ENCODE measurements around the gene PSMA5. TPM values are rescaled to one million over a fixed set of nuclear protein-coding genes. Genes with fewer than 3 reads are reported as not detected.

The PSMA5 gene
- total RNA-seq, 5 donors from 2014 or later (not counting 1 experiment from before 2014, with no cell fraction given), result 41.1 to 91.2 (median 75.5) TPM

GRCh38 chr1:109470245-109470644 is 44.0 kb upstream of the PSMA5 start:
- Mint-ChIP-seq H3K4me3 (no peak overlapping the region), H3K27me3 (peaks cover 39 to 58% of the 10 kb centered on the region in 2 donors), H3K36me3 (no peaks in the 10 kb centered on the region), H3K9me3 (no peaks in the 10 kb centered on the region), H3K27ac (no peak overlapping the region), H3K4me1 (peaks cover 0 to 9% (median 8%) of the 10 kb centered on the region in 3 donors)
- Histone ChIP-seq H3K4me3 (ENCODE audit: control insufficient read depth in 1 of 2, extremely low read depth in 1 of 2, low read length in 1 of 2) (no peak overlapping the region), H3K4me1 (ENCODE audit: control insufficient read depth in 1 of 2, extremely low read depth in 1 of 2, insufficient read depth in 2 of 2, low read length in 2 of 2) (peaks cover 0 to 14% of the 10 kb centered on the region in 2 experiments), H3K27ac (ENCODE audit: low read length) (no peak overlapping the region), H3K36me3 (ENCODE audit: control insufficient read depth in 2 of 2, extremely low read depth in 1 of 2, insufficient read depth in 1 of 2, low read length in 1 of 2) (no peaks in the 10 kb centered on the region), H3K9me3 (no peaks in the 10 kb centered on the region), H3K27me3 (replicated peaks in 1 of 2; ENCODE audit: control insufficient read depth in 2 of 2, extremely low read depth in 1 of 2, insufficient read depth in 2 of 2, low read length in 1 of 2) (peaks cover 13 to 61% of the 10 kb centered on the region in 2 experiments)
- DNase-seq (no peak), ATAC-seq (replicated peaks in 1 of 4) (no peak)
- POLR2A ChIA-PET, result interaction anchor here (0.6 to 0.7 kb wide), 2 partner anchors 21 to 371 kb away, joined by 4 to 7 read pairs; no protein-coding TSS in a partner anchor
- CTCF ChIA-PET, result interaction anchor here in 1 of 2 donors (1.4 kb wide), 1 partner anchor 14 kb away, joined by 7 read pairs; the partner anchor contains the start of gene ATXN7L2
- WGBS (ENCODE audit: insufficient coverage), result 37% methylated on average over 2 of the region's 6 CpGs

DNA sequence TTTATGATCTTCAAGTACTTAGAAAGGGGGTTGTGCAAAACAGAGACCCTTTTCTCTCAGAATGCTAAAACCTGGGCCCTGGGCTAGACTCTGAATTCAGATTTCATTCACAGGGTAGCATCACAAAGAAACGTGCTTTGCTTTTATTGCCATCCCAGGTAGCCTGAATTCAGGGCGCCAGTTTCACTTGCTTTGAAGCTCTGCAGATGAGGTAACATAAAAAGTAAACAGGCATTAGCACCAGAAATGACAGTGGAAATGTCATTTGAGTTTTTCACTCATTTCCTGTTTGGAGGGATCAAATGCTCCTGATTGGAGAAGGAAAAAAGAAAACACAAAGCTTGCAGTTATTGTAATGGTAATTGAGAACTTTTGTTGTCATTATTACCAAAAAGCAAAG is 42.7 kb upstream of the PSMA5 start:
- Histone ChIP-seq H3K4me3 (ENCODE audit: control insufficient read depth in 1 of 2, extremely low read depth in 1 of 2, low read length in 1 of 2) (no peak overlapping the region), H3K9me3 (no peaks in the 10 kb centered on the region), H3K27ac (ENCODE audit: low read length) (no peak overlapping the region), H3K4me1 (ENCODE audit: control insufficient read depth in 1 of 2, extremely low read depth in 1 of 2, insufficient read depth in 2 of 2, low read length in 2 of 2) (peaks cover 0 to 14% of the 10 kb centered on the region in 2 experiments), H3K36me3 (ENCODE audit: control insufficient read depth in 2 of 2, extremely low read depth in 1 of 2, insufficient read depth in 1 of 2, low read length in 1 of 2) (no peaks in the 10 kb centered on the region), H3K27me3 (replicated peaks in 1 of 2; ENCODE audit: control insufficient read depth in 2 of 2, extremely low read depth in 1 of 2, insufficient read depth in 2 of 2, low read length in 1 of 2) (peaks cover 15 to 66% of the 10 kb centered on the region in 2 experiments)
- H3K9me3 Mint-ChIP-seq, result no peaks in the 10 kb centered on the region
- CTCF ChIA-PET, result interaction anchor here (0.7 to 1.4 kb wide), 3 partner anchors 15 to 47 kb away, joined by 3 to 7 read pairs (median 6); partner anchors contain the start of gene ATXN7L2 (in 1 of the 2)
- POLR2A ChIA-PET, result no interaction called here
- no peaks in the 10 kb centered on the region for H3K36me3 Mint-ChIP-seq
- 0% methylated on average over 2 of the region's 2 CpGs for WGBS (ENCODE audit: insufficient coverage)
- H3K4me3 Mint-ChIP-seq, result no peak overlapping the region
- no peak for DNase-seq
- H3K27me3 Mint-ChIP-seq, result peaks cover 48 to 69% of the 10 kb centered on the region in 2 donors
- H3K4me1 Mint-ChIP-seq, result peaks cover 0 to 9% (median 8%) of the 10 kb centered on the region in 3 donors
- no peak overlapping the region for H3K27ac Mint-ChIP-seq
- peak in 1 of 4 experiments; percentile 59 for ATAC-seq (replicated peaks in 1 of 4)

DNA sequence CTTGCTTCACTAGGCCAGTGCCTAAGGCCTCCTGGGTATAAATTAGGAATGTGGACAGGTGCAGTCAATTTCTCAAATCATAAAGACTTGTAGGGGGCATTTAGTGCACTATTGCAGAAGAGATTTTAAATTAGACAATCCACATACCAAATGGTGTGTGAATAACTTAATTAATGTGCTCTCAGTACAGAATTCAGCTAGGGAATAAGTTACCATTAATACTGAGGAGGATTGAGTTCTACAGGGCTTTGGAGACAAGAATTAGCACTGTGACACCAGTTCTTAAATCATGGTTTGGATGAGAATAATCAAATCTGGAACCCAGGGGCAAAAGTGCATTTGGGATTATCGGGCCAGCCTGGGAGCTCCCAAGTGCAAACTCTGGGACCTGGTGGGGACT is 41.8 kb upstream of the PSMA5 start:
- Mint-ChIP-seq H3K9me3 (no peaks in the 10 kb centered on the region), H3K4me3 (peak overlapping the region in 2 of 3 donors; percentile 59 to 74), H3K4me1 (peaks cover 0 to 9% (median 8%) of the 10 kb centered on the region in 3 donors), H3K36me3 (no peaks in the 10 kb centered on the region), H3K27ac (no peak overlapping the region), H3K27me3 (peaks cover 47 to 67% of the 10 kb centered on the region in 2 donors)
- Histone ChIP-seq H3K27ac (ENCODE audit: low read length) (no peak overlapping the region), H3K36me3 (ENCODE audit: control insufficient read depth in 2 of 2, extremely low read depth in 1 of 2, insufficient read depth in 1 of 2, low read length in 1 of 2) (no peaks in the 10 kb centered on the region), H3K27me3 (replicated peaks in 1 of 2; ENCODE audit: control insufficient read depth in 2 of 2, extremely low read depth in 1 of 2, insufficient read depth in 2 of 2, low read length in 1 of 2) (peaks cover 15 to 66% of the 10 kb centered on the region in 2 experiments), H3K9me3 (no peaks in the 10 kb centered on the region), H3K4me1 (ENCODE audit: control insufficient read depth in 1 of 2, extremely low read depth in 1 of 2, insufficient read depth in 2 of 2, low read length in 2 of 2) (peaks cover 0 to 14% of the 10 kb centered on the region in 2 experiments), H3K4me3 (ENCODE audit: control insufficient read depth in 1 of 2, extremely low read depth in 1 of 2, low read length in 1 of 2) (no peak overlapping the region)
- POLR2A ChIA-PET, result no interaction called here
- ATAC-seq (replicated peaks in 1 of 4), result no peak
- DNase-seq, result no peak
- 100% methylated on average over 1 of the region's 1 CpG for WGBS (ENCODE audit: insufficient coverage)
- CTCF ChIA-PET, result no interaction called here

- Mint-ChIP-seq H3K9me3 (no peaks in the 10 kb centered on the region), H3K4me3 (peak overlapping the region; percentile 41 to 74 (median 59)), H3K36me3 (no peaks in the 10 kb centered on the region), H3K27ac (no peak overlapping the region), H3K4me1 (peaks cover 0 to 9% (median 8%) of the 10 kb centered on the region in 3 donors), H3K27me3 (peaks cover 44 to 65% of the 10 kb centered on the region in 2 donors)
- H3K9me3 ChIP-seq, result no peaks in the 10 kb centered on the region
- no peak for DNase-seq
- 8% methylated on average over 2 of the region's 23 CpGs for WGBS (ENCODE audit: insufficient coverage)
- peak in 1 of 4 experiments; percentile 7 for ATAC-seq (replicated peaks in 1 of 4)
- no peaks in the 10 kb centered on the region for H3K36me3 ChIP-seq (ENCODE audit: control insufficient read depth in 2 of 2, extremely low read depth in 1 of 2, insufficient read depth in 1 of 2, low read length in 1 of 2)
- no peak overlapping the region for H3K27ac ChIP-seq (ENCODE audit: low read length)
- CTCF ChIA-PET, result no interaction called here
- POLR2A ChIA-PET, result no interaction called here
- H3K4me3 ChIP-seq (ENCODE audit: control insufficient read depth in 1 of 2, extremely low read depth in 1 of 2, low read length in 1 of 2), result peak overlapping the region in 1 of 2 donors; percentile 35
- H3K4me1 ChIP-seq (ENCODE audit: control insufficient read depth in 1 of 2, extremely low read depth in 1 of 2, insufficient read depth in 2 of 2, low read length in 2 of 2), result peaks cover 0 to 14% of the 10 kb centered on the region in 2 experiments
- peaks cover 15 to 61% of the 10 kb centered on the region in 2 experiments for H3K27me3 ChIP-seq (replicated peaks in 1 of 2; ENCODE audit: control insufficient read depth in 2 of 2, extremely low read depth in 1 of 2, insufficient read depth in 2 of 2, low read length in 1 of 2)
Observed at GRCh38 chr1:109467301-109467777, 41.1 kb upstream of the PSMA5 start.

GRCh38 chr1:109466452-109467300 is 40.4 kb upstream of the PSMA5 start, which contains the start of gene SYPL2:
SYPL2 (plus strand) TSS chr1:109466546; CDS start chr1:109466844, 298 bp downstream.
- WGBS (ENCODE audit: insufficient coverage), result 2% methylated on average over 75 of the region's 88 CpGs
- Mint-ChIP-seq H3K4me1 (peaks cover 0 to 9% (median 8%) of the 10 kb centered on the region in 3 donors), H3K4me3 (peak within 1 kb of the TSS; percentile 69 to 74 (median 71)), H3K27ac (no peak within 1 kb of the TSS), H3K27me3 (peaks cover 47 to 66% of the 10 kb centered on the region in 2 donors), H3K36me3 (no peaks in the 10 kb centered on the region), H3K9me3 (no peaks in the 10 kb centered on the region)
- Histone ChIP-seq H3K4me3 (ENCODE audit: control insufficient read depth in 1 of 2, extremely low read depth in 1 of 2, low read length in 1 of 2) (peak within 1 kb of the TSS; percentile 41 to 65), H3K27me3 (replicated peaks in 1 of 2; ENCODE audit: control insufficient read depth in 2 of 2, extremely low read depth in 1 of 2, insufficient read depth in 2 of 2, low read length in 1 of 2) (peaks cover 15 to 59% of the 10 kb centered on the region in 2 experiments), H3K27ac (ENCODE audit: low read length) (no peak within 1 kb of the TSS), H3K4me1 (ENCODE audit: control insufficient read depth in 1 of 2, extremely low read depth in 1 of 2, insufficient read depth in 2 of 2, low read length in 2 of 2) (peaks cover 0 to 14% of the 10 kb centered on the region in 2 experiments), H3K9me3 (no peaks in the 10 kb centered on the region), H3K36me3 (ENCODE audit: control insufficient read depth in 2 of 2, extremely low read depth in 1 of 2, insufficient read depth in 1 of 2, low read length in 1 of 2) (no peaks in the 10 kb centered on the region)
- DNase-seq (peak in 4 of 35 experiments; percentile 10 to 35 (median 20)), ATAC-seq (replicated peaks in 1 of 4) (peak; percentile 45 to 71 (median 56))
- CTCF ChIA-PET, result no interaction called here
- POLR2A ChIA-PET, result interaction anchor here in 1 of 2 donors (0.6 kb wide), 1 partner anchor 13 kb away, joined by 3 read pairs; no protein-coding TSS in a partner anchor

- Histone ChIP-seq H3K4me1 (ENCODE audit: control insufficient read depth in 1 of 2, extremely low read depth in 1 of 2, insufficient read depth in 2 of 2, low read length in 2 of 2) (peaks cover 0 to 14% of the 10 kb centered on the region in 2 experiments), H3K27me3 (replicated peaks in 1 of 2; ENCODE audit: control insufficient read depth in 2 of 2, extremely low read depth in 1 of 2, insufficient read depth in 2 of 2, low read length in 1 of 2) (peaks cover 15 to 61% of the 10 kb centered on the region in 2 experiments), H3K36me3 (ENCODE audit: control insufficient read depth in 2 of 2, extremely low read depth in 1 of 2, insufficient read depth in 1 of 2, low read length in 1 of 2) (no peaks in the 10 kb centered on the region), H3K9me3 (no peaks in the 10 kb centered on the region), H3K4me3 (ENCODE audit: control insufficient read depth in 1 of 2, extremely low read depth in 1 of 2, low read length in 1 of 2) (peak overlapping the region; percentile 33 to 65), H3K27ac (ENCODE audit: low read length) (no peak overlapping the region)
- H3K4me3 Mint-ChIP-seq, result peak overlapping the region; percentile 69 to 74 (median 71)
- ChIA-PET POLR2A (interaction anchor here in 1 of 2 donors (0.6 kb wide), 1 partner anchor 13 kb away, joined by 3 read pairs; no protein-coding TSS in a partner anchor), CTCF (no interaction called here)
- no peaks in the 10 kb centered on the region for H3K36me3 Mint-ChIP-seq
- ATAC-seq (replicated peaks in 1 of 4), result no peak
- 13% methylated on average over 22 of the region's 24 CpGs for WGBS (ENCODE audit: insufficient coverage)
- peaks cover 44 to 66% of the 10 kb centered on the region in 2 donors for H3K27me3 Mint-ChIP-seq
- no peaks in the 10 kb centered on the region for H3K9me3 Mint-ChIP-seq
- H3K4me1 Mint-ChIP-seq, result peaks cover 0 to 9% (median 8%) of the 10 kb centered on the region in 3 donors
- DNase-seq, result no peak
- no peak overlapping the region for H3K27ac Mint-ChIP-seq
Observed at GRCh38 chr1:109466125-109466451, 39.8 kb upstream of the PSMA5 start.
